Gastrocnemius medialis (tissue), 4 donors: Measurements from ENCODE around the gene GAB1.

Source experiments
- POLR2A ChIP-seq, 2 donors: fragments of 450-650 bp; IDR thresholded peaks; one replicate each; pipeline ENCODE4 v1.6.1; 2017; ENCODE audit warnings: antibody characterized with exemption in 2 of 2, mild to moderate bottlenecking in 2 of 2, moderate library complexity in 2 of 2
- TF ChIP-seq, protein P1 (sequence below), 5 experiments: fragments of 450-650 bp in 3 of 5; fragments of 200-600 bp in 2 of 5; sonication (generic) in 2 of 5; IDR thresholded peaks in 4 of 5; conservative IDR thresholded peaks in 1 of 5; 1 replicate in 4 of 5; 2 replicates in 1 of 5; pipeline ENCODE4 v1.5.1; 2016 to 2019; ENCODE audit warnings: antibody characterized with exemption in 5 of 5, mild to moderate bottlenecking in 3 of 5, moderate library complexity in 3 of 5

DNA sequence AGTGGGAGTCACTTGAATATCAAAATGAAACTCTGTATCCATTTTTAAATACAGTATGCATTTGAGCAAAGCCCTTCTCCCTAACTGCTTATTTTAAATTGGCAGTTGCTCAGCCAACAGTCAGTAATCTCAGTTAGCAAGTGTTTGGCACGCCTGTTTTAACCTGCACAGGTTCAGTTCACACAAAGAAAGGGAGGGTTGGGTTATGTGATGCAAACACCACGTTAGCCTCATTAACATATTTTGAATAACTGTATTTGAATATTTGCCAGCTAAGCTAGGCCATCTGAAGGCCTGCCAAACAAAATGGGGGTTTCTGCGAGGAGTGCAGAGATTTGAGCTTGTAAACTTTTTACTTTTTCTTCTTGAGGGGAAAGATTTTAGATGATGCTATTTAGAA, 19.8 kb downstream of the GAB1 start:
- TF ChIP-seq, protein P1, sequence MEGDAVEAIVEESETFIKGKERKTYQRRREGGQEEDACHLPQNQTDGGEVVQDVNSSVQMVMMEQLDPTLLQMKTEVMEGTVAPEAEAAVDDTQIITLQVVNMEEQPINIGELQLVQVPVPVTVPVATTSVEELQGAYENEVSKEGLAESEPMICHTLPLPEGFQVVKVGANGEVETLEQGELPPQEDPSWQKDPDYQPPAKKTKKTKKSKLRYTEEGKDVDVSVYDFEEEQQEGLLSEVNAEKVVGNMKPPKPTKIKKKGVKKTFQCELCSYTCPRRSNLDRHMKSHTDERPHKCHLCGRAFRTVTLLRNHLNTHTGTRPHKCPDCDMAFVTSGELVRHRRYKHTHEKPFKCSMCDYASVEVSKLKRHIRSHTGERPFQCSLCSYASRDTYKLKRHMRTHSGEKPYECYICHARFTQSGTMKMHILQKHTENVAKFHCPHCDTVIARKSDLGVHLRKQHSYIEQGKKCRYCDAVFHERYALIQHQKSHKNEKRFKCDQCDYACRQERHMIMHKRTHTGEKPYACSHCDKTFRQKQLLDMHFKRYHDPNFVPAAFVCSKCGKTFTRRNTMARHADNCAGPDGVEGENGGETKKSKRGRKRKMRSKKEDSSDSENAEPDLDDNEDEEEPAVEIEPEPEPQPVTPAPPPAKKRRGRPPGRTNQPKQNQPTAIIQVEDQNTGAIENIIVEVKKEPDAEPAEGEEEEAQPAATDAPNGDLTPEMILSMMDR (IDR thresholded peaks at IDR 0.05 in 4 of 5, conservative IDR thresholded peaks at IDR 0.05 in 1 of 5) = no peak
- no peak for TF ChIP-seq POLR2A (IDR thresholded peaks at IDR 0.05)
